HG03025 (cell line): ENCODE data around the gene SKIL.
"Not testable (repeated sequence)": the region's sequence is repeated elsewhere in the genome, so short reads cannot be mapped to it uniquely, and the experiment has no call there.

ENCODE experiments used
- ATAC-seq: cut with Tn5 transposase; IDR thresholded peaks from one replicate; pipeline ENCODE4 v1.9.1; 2021; ENCODE audit warnings: mild to moderate bottlenecking, moderate library complexity; ENCODE audit not compliant: unreplicated experiment, low FRiP score

The SKIL gene, protein sequence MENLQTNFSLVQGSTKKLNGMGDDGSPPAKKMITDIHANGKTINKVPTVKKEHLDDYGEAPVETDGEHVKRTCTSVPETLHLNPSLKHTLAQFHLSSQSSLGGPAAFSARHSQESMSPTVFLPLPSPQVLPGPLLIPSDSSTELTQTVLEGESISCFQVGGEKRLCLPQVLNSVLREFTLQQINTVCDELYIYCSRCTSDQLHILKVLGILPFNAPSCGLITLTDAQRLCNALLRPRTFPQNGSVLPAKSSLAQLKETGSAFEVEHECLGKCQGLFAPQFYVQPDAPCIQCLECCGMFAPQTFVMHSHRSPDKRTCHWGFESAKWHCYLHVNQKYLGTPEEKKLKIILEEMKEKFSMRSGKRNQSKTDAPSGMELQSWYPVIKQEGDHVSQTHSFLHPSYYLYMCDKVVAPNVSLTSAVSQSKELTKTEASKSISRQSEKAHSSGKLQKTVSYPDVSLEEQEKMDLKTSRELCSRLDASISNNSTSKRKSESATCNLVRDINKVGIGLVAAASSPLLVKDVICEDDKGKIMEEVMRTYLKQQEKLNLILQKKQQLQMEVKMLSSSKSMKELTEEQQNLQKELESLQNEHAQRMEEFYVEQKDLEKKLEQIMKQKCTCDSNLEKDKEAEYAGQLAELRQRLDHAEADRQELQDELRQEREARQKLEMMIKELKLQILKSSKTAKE

GRCh38 chr3:170357176-170358041 is at the start of gene SKIL:
Gene SKIL, plus strand, starts transcription at chr3:170357715. Its CDS starts 2,617 bp downstream, at chr3:170360332.
- peak; percentile 60 for ATAC-seq

GRCh38 chr3:170309046-170309445 is 48.5 kb upstream of the SKIL start:
- no peak for ATAC-seq

DNA sequence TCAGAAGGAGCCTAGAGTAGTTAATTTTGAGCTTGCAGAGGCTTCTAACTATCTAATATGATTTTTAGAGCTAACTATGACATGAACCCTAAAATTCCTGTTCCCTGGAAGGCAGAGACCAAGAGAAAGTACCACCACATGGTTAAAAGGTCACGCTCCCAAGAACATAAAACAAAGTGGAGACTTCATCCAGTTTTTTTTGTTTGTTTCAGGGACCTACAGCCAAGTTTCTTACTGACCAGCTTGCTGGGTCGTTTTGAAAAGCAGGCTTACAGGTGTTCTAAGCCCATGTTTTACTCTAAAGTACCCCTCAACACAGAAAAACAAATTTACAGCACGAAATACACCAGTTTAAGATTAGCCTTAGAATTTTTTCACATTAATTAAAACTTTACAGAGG is 39.6 kb upstream of the SKIL start:
- no peak for ATAC-seq

DNA sequence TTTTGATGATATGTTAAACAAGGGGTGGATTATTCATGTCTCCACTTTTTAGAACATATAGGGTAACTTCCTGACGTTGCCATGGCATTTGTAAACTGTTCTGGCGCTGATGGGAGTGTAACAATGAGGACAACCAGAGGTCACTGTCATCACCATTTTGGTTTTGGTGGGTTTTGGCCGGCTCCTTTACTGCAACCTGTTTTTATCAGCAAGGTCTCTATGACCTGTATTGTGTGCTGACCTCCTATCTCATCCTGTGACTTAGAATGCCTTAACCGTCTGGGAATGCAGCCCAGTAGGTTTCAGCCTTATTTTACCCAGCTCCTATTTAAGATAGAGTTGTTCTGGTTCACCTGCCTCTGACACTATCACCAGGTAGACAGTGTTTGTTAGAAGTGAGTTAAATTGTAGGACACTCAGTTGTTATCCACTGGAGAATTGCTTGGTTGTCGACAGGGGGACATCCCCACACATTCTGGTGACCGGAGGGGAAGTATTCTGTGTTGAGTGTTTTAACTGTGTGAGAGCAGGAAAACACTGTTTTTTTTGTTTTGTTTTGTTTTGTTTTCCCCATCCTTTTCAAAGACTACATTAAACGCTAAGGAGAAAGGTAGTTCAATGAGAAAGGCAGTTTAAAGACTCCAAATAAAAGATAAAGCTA is 36.9 kb upstream of the SKIL start:
- no peak for ATAC-seq

DNA sequence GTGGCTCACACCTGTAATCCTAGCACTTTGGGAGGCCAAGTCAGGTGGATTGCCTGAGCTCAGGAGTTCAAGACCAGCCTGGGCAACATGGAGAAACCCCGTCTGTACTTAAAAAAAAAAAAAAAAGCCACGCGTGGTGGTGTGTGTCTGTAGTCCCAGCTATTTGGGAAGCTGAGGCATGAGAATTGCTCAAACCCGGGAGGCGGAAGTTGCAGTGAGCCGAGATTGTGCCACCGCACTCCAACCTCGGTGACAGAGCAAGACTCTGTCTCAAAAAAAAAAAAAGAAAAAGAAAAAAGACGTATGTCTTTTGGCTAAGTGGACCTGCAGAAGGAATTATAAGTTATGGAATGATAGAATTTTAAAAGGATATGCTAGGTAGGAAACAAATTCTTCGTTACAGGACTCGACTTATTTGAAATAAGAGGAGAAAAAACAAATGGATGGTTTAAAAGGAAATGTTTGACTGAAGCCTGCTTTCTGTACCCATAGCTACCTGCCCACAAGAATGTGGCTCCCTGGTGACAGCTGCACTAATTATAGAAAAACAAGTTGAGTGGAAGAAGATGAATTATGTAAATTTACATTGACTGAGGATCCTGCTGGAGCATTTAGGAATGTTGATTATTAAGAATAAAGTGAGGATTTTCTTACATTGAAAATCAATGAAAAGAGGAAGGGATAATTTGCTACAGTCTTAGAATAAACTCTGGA is 36.0 kb upstream of the SKIL start:
- no peak for ATAC-seq

GRCh38 chr3:170322566-170323269 is 34.8 kb upstream of the SKIL start:
- ATAC-seq, result no peak

DNA sequence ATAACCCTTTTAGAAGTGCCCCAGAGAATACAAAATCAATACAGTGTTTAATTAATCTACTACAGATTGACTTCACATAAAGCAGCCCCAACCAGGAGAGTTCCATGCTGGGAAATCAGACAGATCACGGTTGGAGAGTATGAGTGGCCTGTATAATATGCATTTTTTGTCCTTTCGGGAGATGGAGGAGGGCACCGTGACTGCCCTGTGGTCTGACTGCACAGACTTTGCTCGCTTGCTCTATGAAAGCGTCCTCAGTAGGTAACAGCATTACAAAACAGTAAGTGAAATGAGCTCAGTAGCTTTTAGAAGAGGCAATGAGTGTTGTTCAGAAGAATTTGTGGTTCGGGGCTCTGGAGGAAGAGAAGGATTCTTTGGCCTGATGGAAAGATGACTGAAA is 34.2 kb upstream of the SKIL start:
- ATAC-seq, result no peak

GRCh38 chr3:170324962-170325361 is 32.6 kb upstream of the SKIL start:
- ATAC-seq, result no peak

DNA sequence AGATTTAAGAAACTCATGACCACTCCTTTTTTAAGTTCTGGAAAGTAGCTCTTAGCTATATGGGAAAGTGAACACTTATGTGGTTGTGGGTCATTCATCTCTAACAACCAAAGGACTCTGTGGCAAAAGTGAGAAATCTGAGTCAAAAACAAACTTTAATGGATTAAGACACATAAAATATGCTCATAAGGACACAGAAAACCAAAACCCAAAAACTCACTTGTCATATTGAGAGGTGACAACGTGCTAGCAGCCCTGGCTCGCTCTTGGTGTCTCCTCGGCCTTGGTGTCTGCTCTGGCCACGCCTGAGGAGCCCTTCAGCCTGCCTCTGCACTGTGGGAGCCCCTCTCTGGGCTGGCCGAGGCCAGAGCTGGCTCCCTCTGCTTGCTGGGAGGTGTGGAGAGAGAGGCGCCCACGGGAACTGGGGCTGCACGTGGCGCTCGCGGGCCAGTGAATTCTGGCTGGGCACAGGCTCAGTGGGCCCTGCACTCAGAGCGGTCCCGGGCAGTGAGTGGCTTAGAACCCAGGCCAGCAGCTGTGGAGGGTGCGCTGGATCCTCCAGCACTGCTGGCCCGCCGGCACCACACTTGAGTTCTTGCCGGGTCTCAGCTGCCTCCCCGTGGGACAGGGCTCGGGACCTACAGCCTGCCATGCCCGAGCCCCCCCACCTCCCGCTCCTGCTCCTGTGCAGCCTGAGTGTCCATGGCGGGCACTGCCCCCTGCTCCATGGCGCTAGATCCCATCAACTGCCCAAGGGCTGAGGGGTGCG is 30.3 kb upstream of the SKIL start:
- no peak for ATAC-seq

DNA sequence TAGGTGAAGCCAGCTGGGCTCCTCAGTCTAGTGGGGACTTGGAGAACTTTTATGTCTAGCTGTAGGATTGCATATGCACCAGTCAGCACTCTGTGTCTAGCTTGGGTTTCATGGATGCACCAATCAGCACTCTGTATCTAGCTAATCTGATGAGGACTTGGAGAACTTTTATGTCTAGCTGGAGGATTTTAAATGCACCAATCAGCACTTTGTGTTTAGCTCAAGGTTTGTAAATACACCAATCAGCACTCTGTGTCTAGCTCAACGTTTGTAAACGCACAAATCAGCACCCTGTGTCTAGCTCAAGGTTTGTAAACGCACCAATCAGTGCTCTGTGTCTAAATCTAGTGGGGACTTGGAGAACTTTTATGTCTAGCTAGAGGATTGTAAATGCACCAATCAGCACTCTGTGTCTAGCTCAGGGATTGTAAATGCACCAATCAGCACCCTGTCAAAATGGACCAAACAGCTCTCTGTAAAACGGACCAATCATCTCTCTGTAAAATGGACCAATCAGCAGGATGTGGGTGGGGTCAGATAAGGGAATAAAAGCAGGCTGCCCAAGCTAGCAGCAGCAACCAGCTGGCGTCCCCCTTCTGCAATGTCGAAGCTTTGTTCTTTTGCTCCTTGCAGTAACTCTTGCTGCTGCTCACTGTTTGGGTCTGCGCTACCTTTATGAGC is 29.5 kb upstream of the SKIL start:
- ATAC-seq, result not testable (repeated sequence)

DNA sequence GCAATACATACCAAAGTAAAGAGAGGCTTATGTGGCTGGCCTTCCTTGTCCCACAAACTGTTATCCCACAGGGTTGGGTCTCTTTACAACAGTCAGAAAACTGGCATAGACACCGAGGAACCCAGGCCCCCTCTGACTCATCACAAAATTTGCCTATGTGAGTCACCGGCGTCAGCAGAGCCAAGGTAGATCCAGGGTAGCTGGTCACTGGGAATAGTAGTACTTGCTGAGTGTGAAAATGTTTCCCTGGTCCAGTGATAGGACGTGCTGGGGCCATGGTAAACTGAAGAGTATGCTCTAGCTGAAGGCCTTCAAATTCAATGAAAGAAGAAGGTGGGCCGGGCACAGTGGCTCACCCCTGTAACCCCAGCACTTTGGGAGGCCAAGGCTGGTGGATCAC is 27.1 kb upstream of the SKIL start:
- no peak for ATAC-seq

- no peak for ATAC-seq
These were observed 26.4 kb upstream of the SKIL start for GRCh38 chr3:170331143-170331542.

GRCh38 chr3:170337420-170337819 is 20.1 kb upstream of the SKIL start:
- ATAC-seq, result no peak

DNA sequence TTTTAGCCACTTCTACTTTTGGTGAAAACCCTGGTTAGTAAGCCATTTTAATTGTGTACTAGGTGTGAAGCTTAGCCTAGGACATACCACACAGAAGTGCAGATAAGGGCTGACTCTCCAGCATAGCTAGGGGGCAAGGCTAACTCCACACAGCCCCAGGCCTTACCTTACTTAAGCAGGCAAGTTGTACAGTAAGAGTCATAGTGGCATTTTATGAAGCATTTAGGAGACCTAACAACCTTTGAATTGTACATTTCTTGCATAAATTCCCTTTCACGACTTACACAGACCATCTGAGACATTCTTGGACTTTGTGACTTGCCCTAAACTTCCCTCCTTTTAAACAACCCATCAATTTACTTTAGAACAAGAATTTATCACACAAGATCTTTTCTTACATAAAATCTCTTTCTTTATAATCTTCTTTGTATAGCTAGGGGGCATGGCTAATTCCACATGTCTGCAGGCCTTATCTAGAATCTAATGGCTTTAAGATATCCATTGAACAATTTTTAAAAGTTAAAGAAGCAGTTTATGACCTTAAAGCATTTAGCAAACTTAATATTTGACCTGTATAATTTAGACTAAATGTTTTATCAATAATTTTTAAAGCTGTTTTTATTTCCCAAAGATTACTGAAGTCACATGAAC is 18.7 kb upstream of the SKIL start:
- no peak for ATAC-seq

GRCh38 chr3:170342273-170342672 is 15.2 kb upstream of the SKIL start:
- not testable (repeated sequence) for ATAC-seq

DNA sequence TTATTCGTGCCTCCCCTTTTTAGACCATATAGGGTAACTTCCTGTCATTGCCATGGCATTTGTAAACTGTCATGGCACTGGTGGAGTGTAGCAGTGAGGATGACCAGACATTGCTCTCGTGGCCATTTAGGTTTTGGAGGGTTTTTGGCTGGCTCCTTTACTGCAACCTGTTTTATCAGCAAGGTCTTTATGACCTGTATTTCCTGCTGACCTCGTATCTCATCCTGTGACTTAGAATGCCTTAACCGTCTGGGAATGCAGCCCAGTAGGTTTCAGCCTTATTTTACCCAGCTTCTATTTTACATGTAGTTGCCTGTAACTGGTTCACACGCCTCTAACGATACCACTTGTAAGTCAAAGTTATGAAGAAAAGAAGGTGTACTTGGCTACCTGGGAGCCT is 13.7 kb upstream of the SKIL start:
- not testable (repeated sequence) for ATAC-seq

DNA sequence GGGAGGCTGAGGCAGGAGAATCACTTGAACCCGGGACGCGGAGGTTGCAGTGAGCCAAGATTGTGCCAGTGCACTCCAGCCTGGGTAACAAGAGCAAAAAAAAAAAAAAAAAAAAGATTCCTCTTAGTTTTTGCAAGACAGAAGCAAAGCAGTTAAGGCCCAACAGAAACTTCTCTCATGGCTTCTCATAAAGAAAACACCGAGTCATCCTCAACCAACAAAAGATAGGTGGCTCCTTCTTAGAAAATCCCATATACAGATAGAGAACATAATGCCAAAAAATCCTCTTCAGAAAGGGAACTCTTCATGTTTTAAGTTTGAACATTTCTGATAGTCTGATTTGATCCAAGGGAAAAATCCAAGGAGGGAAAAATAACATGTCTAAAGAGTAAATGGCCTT is 12.5 kb upstream of the SKIL start:
- no peak for ATAC-seq
